Prostate gland (tissue), 2 donors: Measurements from ENCODE around the gene NECTIN4.

Source experiments
- POLR2A ChIP-seq: fragments of 450-650 bp; IDR thresholded peaks from one replicate; pipeline ENCODE4 v1.6.1; 2016; ENCODE audit warnings: antibody characterized with exemption, mild to moderate bottlenecking
- TF ChIP-seq, protein P1 (sequence below), 4 experiments: fragments of 200-600 bp in 2 of 4; fragments of 450-650 bp in 2 of 4; sonication (generic) in 2 of 4; IDR thresholded peaks; 1 replicate in 3 of 4; 2 replicates in 1 of 4; pipeline ENCODE4 v1.5.1; 2016 to 2019; ENCODE audit warnings: antibody characterized with exemption in 4 of 4, mild to moderate bottlenecking in 2 of 4, moderate library complexity in 2 of 4

- TF ChIP-seq, protein P1, sequence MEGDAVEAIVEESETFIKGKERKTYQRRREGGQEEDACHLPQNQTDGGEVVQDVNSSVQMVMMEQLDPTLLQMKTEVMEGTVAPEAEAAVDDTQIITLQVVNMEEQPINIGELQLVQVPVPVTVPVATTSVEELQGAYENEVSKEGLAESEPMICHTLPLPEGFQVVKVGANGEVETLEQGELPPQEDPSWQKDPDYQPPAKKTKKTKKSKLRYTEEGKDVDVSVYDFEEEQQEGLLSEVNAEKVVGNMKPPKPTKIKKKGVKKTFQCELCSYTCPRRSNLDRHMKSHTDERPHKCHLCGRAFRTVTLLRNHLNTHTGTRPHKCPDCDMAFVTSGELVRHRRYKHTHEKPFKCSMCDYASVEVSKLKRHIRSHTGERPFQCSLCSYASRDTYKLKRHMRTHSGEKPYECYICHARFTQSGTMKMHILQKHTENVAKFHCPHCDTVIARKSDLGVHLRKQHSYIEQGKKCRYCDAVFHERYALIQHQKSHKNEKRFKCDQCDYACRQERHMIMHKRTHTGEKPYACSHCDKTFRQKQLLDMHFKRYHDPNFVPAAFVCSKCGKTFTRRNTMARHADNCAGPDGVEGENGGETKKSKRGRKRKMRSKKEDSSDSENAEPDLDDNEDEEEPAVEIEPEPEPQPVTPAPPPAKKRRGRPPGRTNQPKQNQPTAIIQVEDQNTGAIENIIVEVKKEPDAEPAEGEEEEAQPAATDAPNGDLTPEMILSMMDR (IDR thresholded peaks at IDR 0.05) = no peak
- TF ChIP-seq POLR2A = no peak
Measured at GRCh38 chr1:161066694-161067093, 22.7 kb downstream of the NECTIN4 start.
